Tibial artery (tissue), 4 donors: Measurements from ENCODE around the gene DRAP1.
A peak's percentile ranks its signal among the peaks of the same experiment; 100 is the strongest.

Source experiments
- DNase-seq, 2 donors: peaks; one replicate each; pipeline ENCODE4 v3.0.0-alpha.2; 2019
- H3K27ac ChIP-seq, 2 donors: fragments of 200-600 bp; sonication (generic) in 1 of 2; 1 replicate in 1 of 2; 2 replicates in 1 of 2; pipeline ENCODE4 v1.5.1; 2018 to 2019; ENCODE audit warnings: mild to moderate bottlenecking in 1 of 2
- H3K27me3 ChIP-seq, 2 donors: fragments of 200-600 bp; sonication (generic) in 1 of 2; one replicate each; pipeline versions ENCODE4 v1.5.1 to v1.6.0; 2016 to 2019
- H3K36me3 ChIP-seq, 3 donors: fragments of 200-600 bp; sonication (generic) in 2 of 3; one replicate each; pipeline ENCODE4 v1.5.1; 2016 to 2019; ENCODE audit warnings: mild to moderate bottlenecking in 2 of 3
- H3K4me1 ChIP-seq, 4 donors: fragments of 200-600 bp; sonication (generic) in 2 of 4; 1 replicate in 3 of 4; 2 replicates in 1 of 4; pipeline ENCODE4 v1.5.1; 2016 to 2019
- H3K4me3 ChIP-seq, 2 donors: fragments of 200-600 bp; sonication (generic) in 1 of 2; 1 replicate in 1 of 2; 2 replicates in 1 of 2; pipeline ENCODE4 v1.5.1; 2018 to 2019; ENCODE audit warnings: mild to moderate bottlenecking in 2 of 2
- H3K9me3 ChIP-seq, 3 donors: fragments of 200-600 bp; sonication (generic) in 1 of 3; one replicate each; pipeline ENCODE4 v1.5.1; 2016 to 2019
- intact Hi-C: fragments of 100-400 bp; cut with DNase I; formaldehyde crosslinking; loops from one replicate; pipeline ENCODE4 v1.15.0; 2023; ENCODE audit warnings: low total_unique reads
- TF ChIP-seq, protein P1 (sequence below), 2 experiments: fragments of 200-600 bp in 1 of 2; fragments of 450-650 bp in 1 of 2; IDR thresholded peaks; one replicate each; pipeline ENCODE4 v1.5.1; 2017 to 2019; ENCODE audit warnings: antibody characterized with exemption in 2 of 2, mild to moderate bottlenecking in 1 of 2, moderate library complexity in 1 of 2

The DRAP1 gene

DNA sequence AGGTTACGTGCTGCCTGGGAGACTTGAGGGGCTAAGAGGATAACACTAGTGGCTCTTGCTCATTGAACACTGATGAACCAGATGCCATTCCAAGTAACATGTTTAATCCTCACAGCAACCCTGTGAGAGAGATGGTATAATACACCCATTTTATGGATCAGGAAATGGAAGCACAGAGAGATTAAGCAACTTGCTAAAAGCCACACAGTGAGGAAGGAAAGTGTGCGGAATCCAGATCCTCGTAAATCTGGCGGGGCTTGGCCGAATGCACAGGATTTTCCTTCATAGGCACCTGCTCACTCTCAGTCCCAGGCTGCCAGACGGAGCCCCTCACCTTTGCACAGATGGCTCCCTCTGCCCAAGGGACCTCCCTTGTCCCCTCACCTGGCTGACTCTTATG is 11.3 kb upstream of the DRAP1 start:
- intact Hi-C loops = no loop called here
- peaks cover 0 to 20% (median 11%) of the 10 kb centered on the region in 4 donors for H3K4me1 ChIP-seq
- H3K4me3 ChIP-seq = no peak overlapping the region
- no peak for DNase-seq
- H3K27me3 ChIP-seq = no peaks in the 10 kb centered on the region
- H3K36me3 ChIP-seq = no peaks in the 10 kb centered on the region
- no peaks in the 10 kb centered on the region for H3K9me3 ChIP-seq
- no peak overlapping the region for H3K27ac ChIP-seq
- TF ChIP-seq, protein P1, sequence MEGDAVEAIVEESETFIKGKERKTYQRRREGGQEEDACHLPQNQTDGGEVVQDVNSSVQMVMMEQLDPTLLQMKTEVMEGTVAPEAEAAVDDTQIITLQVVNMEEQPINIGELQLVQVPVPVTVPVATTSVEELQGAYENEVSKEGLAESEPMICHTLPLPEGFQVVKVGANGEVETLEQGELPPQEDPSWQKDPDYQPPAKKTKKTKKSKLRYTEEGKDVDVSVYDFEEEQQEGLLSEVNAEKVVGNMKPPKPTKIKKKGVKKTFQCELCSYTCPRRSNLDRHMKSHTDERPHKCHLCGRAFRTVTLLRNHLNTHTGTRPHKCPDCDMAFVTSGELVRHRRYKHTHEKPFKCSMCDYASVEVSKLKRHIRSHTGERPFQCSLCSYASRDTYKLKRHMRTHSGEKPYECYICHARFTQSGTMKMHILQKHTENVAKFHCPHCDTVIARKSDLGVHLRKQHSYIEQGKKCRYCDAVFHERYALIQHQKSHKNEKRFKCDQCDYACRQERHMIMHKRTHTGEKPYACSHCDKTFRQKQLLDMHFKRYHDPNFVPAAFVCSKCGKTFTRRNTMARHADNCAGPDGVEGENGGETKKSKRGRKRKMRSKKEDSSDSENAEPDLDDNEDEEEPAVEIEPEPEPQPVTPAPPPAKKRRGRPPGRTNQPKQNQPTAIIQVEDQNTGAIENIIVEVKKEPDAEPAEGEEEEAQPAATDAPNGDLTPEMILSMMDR (IDR thresholded peaks at IDR 0.05) = no peak

DNA sequence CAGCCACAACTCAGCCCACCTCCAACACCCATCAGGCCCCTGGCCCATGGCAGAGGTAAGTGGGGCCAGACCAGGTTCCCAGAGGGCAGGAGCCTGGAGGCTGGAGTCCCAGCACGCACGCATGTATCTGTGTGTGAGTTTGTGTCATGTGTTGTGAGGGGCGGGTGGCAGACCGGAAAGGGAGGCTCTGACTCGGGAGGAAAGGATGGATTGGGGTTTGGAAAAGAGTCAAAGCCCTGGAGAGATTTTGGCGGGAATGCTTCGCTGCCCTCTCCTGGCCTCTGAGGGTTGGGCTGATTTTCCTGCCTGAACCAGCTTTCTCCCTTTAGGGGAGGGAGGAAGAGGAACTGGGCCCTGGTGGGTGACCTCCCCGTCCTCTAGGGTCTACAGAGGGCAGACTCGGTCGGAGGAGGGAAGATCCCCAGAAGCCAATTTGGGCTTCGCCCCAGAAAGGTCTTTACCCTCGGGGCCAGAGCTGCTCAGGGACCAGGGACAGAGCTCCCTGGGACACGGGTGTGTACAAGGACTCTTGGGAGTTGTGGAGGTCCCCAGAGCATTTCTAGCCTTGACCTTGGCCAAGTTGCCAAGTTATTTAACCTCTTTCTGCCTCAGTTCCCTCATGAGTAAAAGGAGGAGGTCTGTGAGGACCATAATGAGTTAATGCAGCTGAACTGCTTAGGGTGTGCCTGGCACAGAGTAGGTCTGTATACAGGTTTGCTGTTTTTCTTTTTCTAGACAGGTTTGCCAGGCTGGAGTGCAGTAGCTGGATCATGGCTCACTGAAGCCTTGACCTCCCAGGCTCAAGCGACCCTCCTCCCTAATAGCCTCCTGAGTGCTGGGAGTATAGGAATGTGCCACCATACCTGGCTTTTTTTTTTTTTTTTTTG is 7.3 kb upstream of the DRAP1 start:
- intact Hi-C loops = no loop called here
- Histone ChIP-seq H3K27me3 (no peaks in the 10 kb centered on the region), H3K36me3 (no peaks in the 10 kb centered on the region), H3K4me3 (no peak overlapping the region), H3K27ac (peak overlapping the region; percentile 53 to 72), H3K9me3 (no peaks in the 10 kb centered on the region), H3K4me1 (peaks cover 8 to 50% (median 35%) of the 10 kb centered on the region in 4 donors)
- TF ChIP-seq, protein P1 (IDR thresholded peaks at IDR 0.05) = peak; percentile 38 to 40
- peak; percentile 80 to 91 for DNase-seq

DNA sequence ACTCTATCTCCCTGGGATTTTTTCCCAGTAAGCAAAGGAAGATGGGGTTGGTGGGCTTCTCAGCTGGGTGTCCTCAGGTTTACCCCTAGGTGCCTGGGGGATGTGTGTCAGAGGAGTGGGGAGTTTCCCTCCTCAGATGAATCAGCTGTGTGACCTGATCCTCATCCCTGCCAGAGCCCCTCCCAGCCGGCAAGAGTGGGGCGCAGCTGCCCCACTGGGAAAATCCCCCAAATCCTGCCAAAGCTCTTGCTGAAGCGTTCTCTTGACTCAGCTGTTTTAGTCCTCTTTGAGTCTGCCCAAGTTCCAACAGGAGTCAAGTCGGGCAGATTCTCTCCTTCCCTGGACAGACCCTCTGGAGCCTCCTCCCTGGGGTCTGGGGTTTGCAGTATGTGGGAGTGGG is 6.4 kb upstream of the DRAP1 start:
- H3K27me3 ChIP-seq = no peaks in the 10 kb centered on the region
- no peak overlapping the region for H3K4me3 ChIP-seq
- no peak for DNase-seq
- no peaks in the 10 kb centered on the region for H3K9me3 ChIP-seq
- TF ChIP-seq, protein P1 (IDR thresholded peaks at IDR 0.05) = no peak
- H3K4me1 ChIP-seq = peaks cover 13 to 59% (median 44%) of the 10 kb centered on the region in 4 donors
- peak overlapping the region; percentile 10 to 72 for H3K27ac ChIP-seq
- intact Hi-C loops = no loop called here
- H3K36me3 ChIP-seq = no peaks in the 10 kb centered on the region

DNA sequence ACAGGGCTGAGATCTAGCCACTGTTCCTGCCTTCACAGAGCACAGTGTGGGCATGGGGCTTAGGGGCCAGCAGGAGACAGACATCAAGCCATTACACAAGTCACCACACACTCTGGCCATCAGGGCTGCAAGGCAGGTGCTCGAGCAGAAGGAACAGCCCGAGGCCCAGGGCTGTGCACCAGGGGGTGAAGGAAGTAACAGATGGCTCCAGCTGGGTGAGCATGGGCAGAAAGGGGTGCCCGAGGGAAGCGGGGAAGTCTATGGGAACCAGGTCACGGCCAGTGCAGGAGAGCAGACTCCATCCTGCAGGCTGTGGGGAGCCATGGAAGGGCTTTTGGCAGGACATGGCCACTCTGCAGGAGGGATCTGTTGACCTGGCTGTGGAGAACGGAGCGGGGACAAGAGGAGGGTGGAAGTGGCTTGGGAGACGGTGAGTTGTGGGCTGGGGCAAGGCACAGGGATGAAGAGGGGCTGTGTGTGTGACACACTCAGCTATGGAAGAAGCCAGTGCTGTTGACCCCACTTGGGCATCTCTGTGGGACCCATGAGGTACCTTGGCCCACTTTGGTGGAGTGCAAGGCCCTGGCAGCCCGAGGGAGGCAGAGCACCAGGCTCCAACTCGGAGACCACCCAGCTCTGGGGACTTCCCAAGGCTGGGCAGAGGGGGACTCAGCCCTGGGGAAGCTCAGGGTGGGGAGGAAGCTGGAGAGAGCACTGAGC is 4.0 kb upstream of the DRAP1 start:
- intact Hi-C loops = no loop called here
- Histone ChIP-seq H3K4me1 (peaks cover 14 to 67% (median 53%) of the 10 kb centered on the region in 4 donors), H3K4me3 (peak overlapping the region in 1 of 2 donors; percentile 25), H3K27me3 (no peaks in the 10 kb centered on the region), H3K9me3 (no peaks in the 10 kb centered on the region), H3K36me3 (no peaks in the 10 kb centered on the region), H3K27ac (peak overlapping the region; percentile 94 to 96)
- DNase-seq = peak in 1 of 2 donors; percentile 70
- TF ChIP-seq, protein P1 (IDR thresholded peaks at IDR 0.05) = no peak

DNA sequence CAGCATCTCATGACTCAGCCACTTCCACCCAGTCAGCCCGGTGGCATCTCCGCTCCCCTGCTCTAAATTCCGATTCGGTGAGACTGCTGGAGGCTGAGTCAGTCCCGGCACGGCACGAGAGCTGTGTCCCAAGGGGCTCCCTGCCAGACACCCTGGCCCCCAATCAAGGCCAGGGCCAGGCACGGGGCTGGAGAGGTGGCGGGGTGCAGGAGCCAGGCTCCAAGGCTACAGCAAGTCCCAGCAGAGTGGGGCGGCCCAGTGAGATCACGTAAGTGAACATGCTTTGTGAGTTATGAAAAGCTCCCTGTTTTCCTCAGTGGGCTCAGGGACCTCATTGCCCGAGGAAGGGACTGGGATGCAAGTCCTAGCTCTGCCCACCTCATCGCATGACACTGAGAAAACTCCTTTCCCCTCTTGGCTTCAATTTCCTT is 3.4 kb upstream of the DRAP1 start:
- H3K4me3 ChIP-seq = peak overlapping the region in 1 of 2 donors; percentile 25
- H3K4me1 ChIP-seq = peaks cover 14 to 73% (median 59%) of the 10 kb centered on the region in 4 donors

More for the DNA sequence above, 3.4 kb upstream of the DRAP1 start:
- peak; percentile 93 to 98 for DNase-seq
- H3K27ac ChIP-seq = peak overlapping the region; percentile 94 to 96
- H3K36me3 ChIP-seq = no peaks in the 10 kb centered on the region
- intact Hi-C loops = loop anchor here (2.0 kb wide), 1 partner anchor 27 kb away; the partner anchor contains the start of gene FIBP
- TF ChIP-seq, protein P1 (IDR thresholded peaks at IDR 0.05) = no peak
- H3K27me3 ChIP-seq = no peaks in the 10 kb centered on the region
- H3K9me3 ChIP-seq = no peaks in the 10 kb centered on the region
